K562 (cell line): ENCODE results near the gene DCPS. TPM values are rescaled to one million over a fixed set of nuclear protein-coding genes. Genes with fewer than 3 reads are reported as not detected.

Experiments
- ATAC-seq: fragments of 200-7000 bp; cut with Tn5 transposase; 3 replicates; pipeline ENCODE4 v1.9.1; 2020; ENCODE audit warnings: moderate library complexity
- BruUV-seq: library from RNA; stranded (reverse); fragments of 400-500 nt; replicated peaks from 2 replicates; lab custom pipeline; 2021; lab: Mats Ljungman, UMichigan
- CTCF ChIA-PET: fragments of 300-600 bp; formaldehyde crosslinking; extraction: SDS; loops from one replicate; lab custom pipeline; 2021; ENCODE audit warnings: low intra/inter-chr PET ratio; lab: Yijun Ruan, JAX
- POLR2A ChIA-PET: fragments of 300-600, 350-650 bp; sonication (Branson Sonifier 250); formaldehyde crosslinking; extraction: SDS; loops from one replicate; lab custom pipeline; 2021; ENCODE audit warnings: antibody characterized with exemption, inconsistent platforms; lab: Yijun Ruan, JAX
- DNase-seq, 4 experiments: peaks; one replicate each; pipeline versions ENCODE4 v3.0.0 to v3.0.0-alpha.2; 2011 to 2018; ENCODE audit warnings: low spot score in 3 of 4, mixed read lengths in 3 of 4; ENCODE audit errors: extremely low read depth in 1 of 4
- FAIRE-seq: peaks from 2 replicates; lab custom pipeline; 2011; peaks lifted over from hg19 to GRCh38; lab: Jason Lieb, UNC
- H2AFZ ChIP-seq: 2 replicates; pipeline ENCODE4 v1.6.0; 2011; ENCODE audit warnings: low read depth, low read length, control low read depth, inconsistent platforms
- H3K27ac ChIP-seq: fragments of 200-600 bp; 3 replicates; pipeline ENCODE4 v1.8.0; 2011; ENCODE audit warnings: low read depth, mild to moderate bottlenecking, control low read depth, inconsistent platforms, low read length, moderate library complexity, mixed read lengths; ENCODE audit errors: extremely low read depth
- H3K27me3 ChIP-seq, 2 experiments: fragments of 300-600 bp in 1 of 2; 2 replicates in 1 of 2; 3 replicates in 1 of 2; pipeline versions ENCODE4 v1.6.0 to v1.8.0; 2011; ENCODE audit warnings: inconsistent platforms in 2 of 2, low read length in 2 of 2, mild to moderate bottlenecking in 1 of 2, mixed read lengths in 1 of 2, moderate library complexity in 1 of 2; ENCODE audit not compliant: control insufficient read depth in 2 of 2, insufficient read depth in 2 of 2
- H3K36me3 ChIP-seq: fragments of 300-600 bp; 3 replicates; pipeline ENCODE4 v1.8.0; 2011; ENCODE audit warnings: mild to moderate bottlenecking, low read length, inconsistent platforms; ENCODE audit not compliant: control insufficient read depth, insufficient read depth
- H3K4me1 ChIP-seq, 2 experiments: fragments of 200-600 bp in 1 of 2; replicated peaks in 1 of 2; 2 replicates in 1 of 2; 3 replicates in 1 of 2; pipeline versions ENCODE4 v1.5.1 to v1.8.0; 2011; ENCODE audit warnings: inconsistent platforms in 2 of 2, low read length in 2 of 2, mild to moderate bottlenecking in 1 of 2, mixed read lengths in 1 of 2, moderate library complexity in 1 of 2; ENCODE audit not compliant: control insufficient read depth in 2 of 2, insufficient read depth in 2 of 2
- H3K4me2 ChIP-seq: 2 replicates; pipeline ENCODE4 v1.6.1; 2011; ENCODE audit warnings: low read length, control low read depth, inconsistent platforms, mixed read lengths; ENCODE audit not compliant: insufficient read depth
- H3K4me3 ChIP-seq: fragments of 200-600 bp; sonication (generic), shearing (Covaris generic); 2 replicates; pipeline ENCODE4 v1.5.1; 2016; ENCODE audit warnings: control low read depth, inconsistent platforms
- H3K79me2 ChIP-seq: fragments of 200-600 bp; 3 replicates; pipeline ENCODE4 v1.8.0; 2011; ENCODE audit warnings: low read length, inconsistent platforms; ENCODE audit not compliant: control insufficient read depth, insufficient read depth
- H3K9ac ChIP-seq, 2 experiments: 2 replicates each; pipeline versions ENCODE4 v1.6.0 to v1.6.1; 2011; ENCODE audit warnings: low read depth in 2 of 2, low read length in 2 of 2, control low read depth in 1 of 2, inconsistent platforms in 1 of 2, mild to moderate bottlenecking in 1 of 2, mixed read lengths in 1 of 2; ENCODE audit not compliant: insufficient read depth in 1 of 2
- H3K9me1 ChIP-seq: one replicate; pipeline ENCODE4 v1.6.0; 2011; ENCODE audit warnings: inconsistent platforms, mild to moderate bottlenecking, low read length, moderate library complexity; ENCODE audit not compliant: control insufficient read depth, insufficient read depth
- H3K9me3 ChIP-seq: replicated peaks from 2 replicates; pipeline ENCODE4 v1.5.1; 2011; ENCODE audit warnings: low read depth, low read length, inconsistent platforms; ENCODE audit not compliant: control insufficient read depth, insufficient read depth
- H4K20me1 ChIP-seq: replicated peaks from 2 replicates; pipeline ENCODE4 v1.6.1; 2011; ENCODE audit warnings: low read length, inconsistent platforms, mixed read lengths; ENCODE audit not compliant: control insufficient read depth, insufficient read depth
- BRCA1 ChIP-seq, 2 experiments: fragments of 450-650 bp in 1 of 2; sonication (generic) in 1 of 2; formaldehyde crosslinking in 1 of 2; IDR thresholded peaks; 2 replicates each; pipeline versions ENCODE4 v1.5.0 to v1.6.1; 2017 to 2020; ENCODE audit warnings: mild to moderate bottlenecking in 1 of 2, missing genetic modification reagents in 1 of 2
- CBX2 ChIP-seq: fragments of 200-600 bp; sonication (generic); IDR thresholded peaks from one replicate; pipeline ENCODE4 v1.6.1; 2012; ENCODE audit warnings: mild to moderate bottlenecking, low read length, inconsistent platforms; ENCODE audit not compliant: insufficient read depth, poor library complexity, severe bottlenecking
- GATA2 ChIP-seq: sonication (generic); formaldehyde crosslinking; IDR thresholded peaks from 2 replicates; pipeline ENCODE4 v1.4.0; 2020; ENCODE audit warnings: mild to moderate bottlenecking, missing genetic modification reagents
- HNRNPL ChIP-seq: fragments of 200-400 bp; formaldehyde crosslinking; IDR thresholded peaks from 2 replicates; pipeline ENCODE4 v1.6.1; 2017; ENCODE audit warnings: low read depth, mild to moderate bottlenecking, low read length
- NEUROD1 ChIP-seq: fragments of 150-350 bp; IDR thresholded peaks from 2 replicates; pipeline ENCODE4 v1.6.1; 2014; ENCODE audit warnings: borderline replicate concordance, low read length, low read depth; ENCODE audit not compliant: partially characterized antibody
- PHTF2 ChIP-seq: fragments of 250-450 bp; sonication (Bioruptor Pico); IDR thresholded peaks from 2 replicates; pipeline ENCODE4 v1.5.0; 2021; ENCODE audit warnings: mild to moderate bottlenecking
- WGBS: fragments of 100-300 bp; shearing (Covaris generic); methylation state at CpG from one replicate; pipeline ENCODE4 v1.1.6; 2016; ENCODE audit warnings: low coverage, mixed read lengths; ENCODE audit not compliant: insufficient coverage; ENCODE audit errors: missing lambda C conversion rate; 5-methylcytosine and 5-hydroxymethylcytosine counted together
- in situ Hi-C: fragments of 300-500 bp; cut with MboI; formaldehyde crosslinking; loops from 4 replicates; pipeline ENCODE4 v1.15.0; 2018; ENCODE audit warnings: inconsistent platforms, mixed read lengths
- intact Hi-C: fragments of 100-400 bp; cut with micrococcal nuclease; formaldehyde crosslinking; loops from 2 replicates; pipeline ENCODE4 v1.14.2; 2022
- polyA plus RNA-seq, 8 experiments: library from polyadenylated mRNA; depleted of rRNA in 4 of 8; stranded (reverse) in 5 of 8; unstranded in 3 of 8; fragments of >200 nt; fragmentation: Nextera tagmentation in 2 of 8; fragmentation: Illumina TruSeq in 1 of 8; extraction: Ambion mirVana in 2 of 8; extraction: Trizol in 1 of 8; gene quantifications; 2 replicates each; pipeline versions ENCODE4 v1.2.1 to v1.2.3, GENCODE V29; 2011 to 2014; ENCODE audit warnings: inconsistent platforms in 1 of 8, missing spikeins in 1 of 8
- total RNA-seq, 7 experiments: library from RNA; depleted of rRNA in 6 of 7; stranded (reverse); fragments of >200 nt in 6 of 7; fragmentation: Illumina TruSeq in 2 of 7; extraction: Trizol in 2 of 7; gene quantifications; 2 replicates each; pipeline versions ENCODE4 v1.2.1 to v1.2.3, GENCODE V29; 2011 to 2021; ENCODE audit warnings: low replicate concordance in 1 of 7
- TF ChIP-seq, protein P1 (sequence below): fragments of 450-650 bp; IDR thresholded peaks from 2 replicates; pipeline ENCODE4 v1.6.1; 2016; ENCODE audit warnings: low read depth
- TF ChIP-seq, protein P2 (sequence below): sonication (generic); formaldehyde crosslinking; IDR thresholded peaks from 2 replicates; pipeline ENCODE4 v1.9.0; 2022; ENCODE audit warnings: mild to moderate bottlenecking, missing genetic modification reagents

Gene DCPS
- total and polyA plus RNA-seq, 9 of the 15 experiments (the other 6 are each of a cell fraction or from before 2014, with no cell fraction given) = 8.7 to 38.1 (median 17.9) TPM

DNA sequence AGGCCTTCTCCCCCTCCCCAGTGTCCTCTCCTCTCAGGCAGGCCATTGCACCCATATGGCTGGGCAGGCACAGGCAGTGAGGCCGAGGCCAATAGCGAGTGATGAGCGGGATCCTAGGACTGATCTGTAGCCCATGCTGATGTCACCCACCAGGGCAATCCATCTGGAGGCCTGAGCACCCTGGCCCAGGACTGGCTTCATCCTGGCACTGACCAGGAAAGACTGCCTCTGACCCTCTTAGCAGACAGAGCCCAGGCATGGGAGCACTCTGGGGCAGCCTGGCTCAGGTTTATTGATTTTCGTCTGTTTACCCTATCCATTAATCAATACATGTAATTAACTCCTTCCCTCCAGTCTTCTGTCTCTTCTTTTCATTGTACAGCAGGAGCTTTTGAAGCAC lies 26.1 kb upstream of the DCPS start:
- POLR2A ChIA-PET = interaction anchor here (1.5 kb wide), 1 partner anchor 8 kb away, joined by 5 read pairs; the partner anchor contains the start of genes FOXRED1 and SRPRA
- no peak overlapping the region for H3K4me2 ChIP-seq
- H4K20me1 ChIP-seq = peaks cover 3% of the 10 kb centered on the region; the same call in 1 of the 2 replicates
- CTCF ChIA-PET = no interaction called here
- intact Hi-C loops = no loop called here
- no peaks in the 10 kb centered on the region; the same call in 2 of the 3 replicates for H3K79me2 ChIP-seq
- H3K4me1 ChIP-seq = peaks cover 8 to 11% of the 10 kb centered on the region in 2 experiments; a peak in 3 of 5 replicates
- FAIRE-seq = no peak
- no peak overlapping the region for H3K27ac ChIP-seq
- ATAC-seq = no peak
- no peaks in the 10 kb centered on the region for H3K27me3 ChIP-seq
- no peaks in the 10 kb centered on the region for H3K9me1 ChIP-seq
- DNase-seq = no peak
- in situ Hi-C loops = no loop called here
- BruUV-seq = no TSS peak
- H3K4me3 ChIP-seq = no peak overlapping the region
- peaks cover 51% of the 10 kb centered on the region for H3K36me3 ChIP-seq
- 87% methylated on average over 4 of the region's 4 CpGs for WGBS
- 0 out of 4 replicates have a peak overlapping the region, but pooled peaks of 1 of the 2 experiments have one; percentile 65 for H3K9ac ChIP-seq
- no peak overlapping the region for H2AFZ ChIP-seq
- H3K9me3 ChIP-seq = no peaks in the 10 kb centered on the region
- no peak for TF ChIP-seq HNRNPL
- TF ChIP-seq NEUROD1 = no peak
- no peak for TF ChIP-seq GATA2 (CRISPR knock-in tag)
- TF ChIP-seq, protein P1, sequence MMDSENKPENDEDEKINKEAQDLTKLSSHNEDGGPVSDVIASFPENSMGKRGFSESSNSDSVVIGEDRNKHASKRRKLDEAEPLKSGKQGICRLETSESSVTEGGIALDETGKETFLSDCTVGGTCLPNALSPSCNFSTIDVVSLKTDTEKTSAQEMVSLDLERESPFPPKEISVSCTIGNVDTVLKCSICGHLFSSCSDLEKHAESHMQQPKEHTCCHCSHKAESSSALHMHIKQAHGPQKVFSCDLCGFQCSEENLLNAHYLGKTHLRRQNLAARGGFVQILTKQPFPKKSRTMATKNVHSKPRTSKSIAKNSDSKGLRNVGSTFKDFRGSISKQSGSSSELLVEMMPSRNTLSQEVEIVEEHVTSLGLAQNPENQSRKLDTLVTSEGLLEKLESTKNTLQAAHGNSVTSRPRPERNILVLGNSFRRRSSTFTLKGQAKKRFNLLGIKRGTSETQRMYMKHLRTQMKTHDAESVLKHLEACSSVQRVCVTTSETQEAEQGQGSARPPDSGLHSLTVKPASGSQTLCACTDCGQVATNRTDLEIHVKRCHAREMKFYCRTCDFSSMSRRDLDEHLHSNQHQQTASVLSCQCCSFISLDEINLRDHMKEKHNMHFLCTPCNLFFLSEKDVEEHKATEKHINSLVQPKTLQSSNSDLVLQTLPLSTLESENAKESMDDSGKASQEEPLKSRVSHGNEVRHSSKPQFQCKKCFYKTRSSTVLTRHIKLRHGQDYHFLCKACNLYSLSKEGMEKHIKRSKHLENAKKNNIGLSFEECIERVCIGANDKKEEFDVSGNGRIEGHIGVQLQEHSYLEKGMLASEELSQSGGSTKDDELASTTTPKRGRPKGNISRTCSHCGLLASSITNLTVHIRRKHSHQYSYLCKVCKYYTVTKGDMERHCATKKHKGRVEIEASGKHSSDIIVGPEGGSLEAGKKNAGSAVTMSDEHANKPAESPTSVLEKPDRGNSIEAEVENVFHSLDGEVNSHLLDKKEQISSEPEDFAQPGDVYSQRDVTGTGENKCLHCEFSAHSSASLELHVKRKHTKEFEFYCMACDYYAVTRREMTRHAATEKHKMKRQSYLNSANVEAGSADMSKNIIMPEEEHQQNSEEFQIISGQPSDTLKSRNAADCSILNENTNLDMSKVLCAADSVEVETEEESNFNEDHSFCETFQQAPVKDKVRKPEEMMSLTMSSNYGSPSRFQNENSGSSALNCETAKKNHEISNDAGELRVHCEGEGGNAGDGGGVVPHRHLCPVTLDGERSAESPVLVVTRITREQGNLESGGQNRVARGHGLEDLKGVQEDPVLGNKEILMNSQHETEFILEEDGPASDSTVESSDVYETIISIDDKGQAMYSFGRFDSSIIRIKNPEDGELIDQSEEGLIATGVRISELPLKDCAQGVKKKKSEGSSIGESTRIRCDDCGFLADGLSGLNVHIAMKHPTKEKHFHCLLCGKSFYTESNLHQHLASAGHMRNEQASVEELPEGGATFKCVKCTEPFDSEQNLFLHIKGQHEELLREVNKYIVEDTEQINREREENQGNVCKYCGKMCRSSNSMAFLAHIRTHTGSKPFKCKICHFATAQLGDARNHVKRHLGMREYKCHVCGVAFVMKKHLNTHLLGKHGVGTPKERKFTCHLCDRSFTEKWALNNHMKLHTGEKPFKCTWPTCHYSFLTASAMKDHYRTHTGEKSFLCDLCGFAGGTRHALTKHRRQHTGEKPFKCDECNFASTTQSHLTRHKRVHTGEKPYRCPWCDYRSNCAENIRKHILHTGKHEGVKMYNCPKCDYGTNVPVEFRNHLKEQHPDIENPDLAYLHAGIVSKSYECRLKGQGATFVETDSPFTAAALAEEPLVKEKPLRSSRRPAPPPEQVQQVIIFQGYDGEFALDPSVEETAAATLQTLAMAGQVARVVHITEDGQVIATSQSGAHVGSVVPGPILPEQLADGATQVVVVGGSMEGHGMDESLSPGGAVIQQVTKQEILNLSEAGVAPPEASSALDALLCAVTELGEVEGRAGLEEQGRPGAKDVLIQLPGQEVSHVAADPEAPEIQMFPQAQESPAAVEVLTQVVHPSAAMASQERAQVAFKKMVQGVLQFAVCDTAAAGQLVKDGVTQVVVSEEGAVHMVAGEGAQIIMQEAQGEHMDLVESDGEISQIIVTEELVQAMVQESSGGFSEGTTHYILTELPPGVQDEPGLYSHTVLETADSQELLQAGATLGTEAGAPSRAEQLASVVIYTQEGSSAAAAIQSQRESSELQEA = no peak
- no peak for TF ChIP-seq PHTF2 (CRISPR knock-in tag)
- no peak for TF ChIP-seq BRCA1 (IDR thresholded peaks at IDR 0.05)
- TF ChIP-seq BRCA1 (CRISPR knock-in tag; IDR thresholded peaks at IDR 0.05) = no peak
- TF ChIP-seq, protein P2, sequence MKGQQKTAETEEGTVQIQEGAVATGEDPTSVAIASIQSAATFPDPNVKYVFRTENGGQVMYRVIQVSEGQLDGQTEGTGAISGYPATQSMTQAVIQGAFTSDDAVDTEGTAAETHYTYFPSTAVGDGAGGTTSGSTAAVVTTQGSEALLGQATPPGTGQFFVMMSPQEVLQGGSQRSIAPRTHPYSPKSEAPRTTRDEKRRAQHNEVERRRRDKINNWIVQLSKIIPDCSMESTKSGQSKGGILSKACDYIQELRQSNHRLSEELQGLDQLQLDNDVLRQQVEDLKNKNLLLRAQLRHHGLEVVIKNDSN (CRISPR knock-in tag) = no peak
- TF ChIP-seq CBX2 = no peak
